ENCODE results near the gene FANCI. TPM values are rescaled to one million over a fixed set of nuclear protein-coding genes. Genes with fewer than 3 reads are reported as not detected.
"Not testable (repeated sequence)": the region's sequence is repeated elsewhere in the genome, so short reads cannot be mapped to it uniquely, and the experiment has no call there.

The FANCI gene
- total RNA-seq, 4 donors from 2014 or later, result 1.0 to 40.4 (median 3.5) TPM

DNA sequence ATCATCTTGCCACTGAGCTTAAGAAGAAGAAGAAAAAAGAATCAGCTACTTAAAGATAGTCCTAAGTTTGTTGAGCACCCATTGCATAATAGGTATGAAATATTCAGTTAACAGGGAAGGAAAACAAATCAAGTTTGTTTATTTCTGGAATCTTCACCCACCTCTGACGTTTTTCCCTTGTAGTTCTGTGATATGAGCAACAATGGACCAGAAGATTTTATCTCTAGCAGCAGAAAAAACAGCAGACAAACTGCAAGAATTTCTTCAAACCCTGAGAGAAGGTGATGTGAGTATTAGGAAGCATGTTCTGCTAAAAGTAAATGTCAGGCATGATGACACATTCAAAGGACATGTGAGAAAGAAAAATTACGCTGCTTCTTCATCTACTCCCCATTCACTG, 3.7 kb downstream of the FANCI start:
- no peak overlapping the region for H3K4me3 ChIP-seq
- intact Hi-C loops (cut with DNase I; ENCODE audit: low total_unique reads), result no loop called here
- no peaks in the 10 kb centered on the region for H3K9me3 ChIP-seq
- no peaks in the 10 kb centered on the region for H3K27me3 ChIP-seq
- no peaks in the 10 kb centered on the region for H3K36me3 ChIP-seq
- peaks cover 6% of the 10 kb centered on the region in 2 donors for H3K4me1 ChIP-seq
- no peak overlapping the region for H3K27ac ChIP-seq
- TF ChIP-seq POLR2A (IDR thresholded peaks at IDR 0.05), result no peak
- TF ChIP-seq, protein P1, sequence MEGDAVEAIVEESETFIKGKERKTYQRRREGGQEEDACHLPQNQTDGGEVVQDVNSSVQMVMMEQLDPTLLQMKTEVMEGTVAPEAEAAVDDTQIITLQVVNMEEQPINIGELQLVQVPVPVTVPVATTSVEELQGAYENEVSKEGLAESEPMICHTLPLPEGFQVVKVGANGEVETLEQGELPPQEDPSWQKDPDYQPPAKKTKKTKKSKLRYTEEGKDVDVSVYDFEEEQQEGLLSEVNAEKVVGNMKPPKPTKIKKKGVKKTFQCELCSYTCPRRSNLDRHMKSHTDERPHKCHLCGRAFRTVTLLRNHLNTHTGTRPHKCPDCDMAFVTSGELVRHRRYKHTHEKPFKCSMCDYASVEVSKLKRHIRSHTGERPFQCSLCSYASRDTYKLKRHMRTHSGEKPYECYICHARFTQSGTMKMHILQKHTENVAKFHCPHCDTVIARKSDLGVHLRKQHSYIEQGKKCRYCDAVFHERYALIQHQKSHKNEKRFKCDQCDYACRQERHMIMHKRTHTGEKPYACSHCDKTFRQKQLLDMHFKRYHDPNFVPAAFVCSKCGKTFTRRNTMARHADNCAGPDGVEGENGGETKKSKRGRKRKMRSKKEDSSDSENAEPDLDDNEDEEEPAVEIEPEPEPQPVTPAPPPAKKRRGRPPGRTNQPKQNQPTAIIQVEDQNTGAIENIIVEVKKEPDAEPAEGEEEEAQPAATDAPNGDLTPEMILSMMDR (IDR thresholded peaks at IDR 0.05), result no peak
- DNase-seq, result no peak

DNA sequence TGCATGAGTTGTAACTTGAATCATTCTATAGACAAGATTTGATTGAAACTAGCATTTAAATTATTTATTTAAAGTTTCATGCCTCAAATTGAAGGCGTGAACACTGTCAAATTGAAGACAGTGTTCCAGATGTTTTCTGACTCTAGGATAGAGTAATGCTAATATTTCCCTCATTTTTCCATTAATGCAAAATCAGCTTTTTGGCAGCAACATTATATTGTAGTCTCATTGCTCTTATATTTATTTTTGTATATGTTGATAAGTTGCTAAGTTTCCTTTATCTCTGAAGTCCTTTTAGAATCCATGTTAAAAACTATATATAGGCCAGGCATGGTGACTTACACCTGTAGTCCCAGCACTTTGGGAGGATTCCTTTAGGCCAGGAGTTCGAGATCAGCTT, 4.8 kb downstream of the FANCI start:
- Histone ChIP-seq H3K36me3 (no peaks in the 10 kb centered on the region), H3K27ac (no peak overlapping the region), H3K27me3 (no peaks in the 10 kb centered on the region), H3K4me3 (no peak overlapping the region), H3K4me1 (peaks cover 6% of the 10 kb centered on the region in 2 donors), H3K9me3 (no peaks in the 10 kb centered on the region)
- TF ChIP-seq POLR2A (IDR thresholded peaks at IDR 0.05), result no peak
- TF ChIP-seq, protein P1 (IDR thresholded peaks at IDR 0.05), result no peak
- intact Hi-C loops (cut with DNase I; ENCODE audit: low total_unique reads), result no loop called here
- no peak for DNase-seq

DNA sequence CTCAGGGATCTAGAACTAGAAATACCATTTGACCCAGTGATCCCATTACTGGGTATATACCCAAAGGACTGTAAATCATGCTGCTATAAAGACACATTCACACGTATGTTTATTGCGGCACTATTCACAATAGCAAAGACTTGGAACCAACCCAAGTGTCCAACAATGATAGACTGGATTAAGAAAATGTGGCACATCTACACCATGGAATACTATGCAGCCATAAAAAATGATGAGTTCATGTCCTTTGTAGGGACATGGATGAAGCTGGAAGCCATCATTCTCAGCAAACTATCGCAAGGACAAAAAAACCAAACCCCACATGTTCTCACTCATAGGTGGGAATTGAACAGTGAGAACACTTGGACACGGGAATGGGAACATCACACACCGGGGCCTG, 6.4 kb downstream of the FANCI start:
- H3K4me1 ChIP-seq; DNase-seq; H3K27me3 ChIP-seq; H3K36me3 ChIP-seq; intact Hi-C loops (cut with DNase I; ENCODE audit: low total_unique reads); H3K27ac ChIP-seq; H3K9me3 ChIP-seq; H3K4me3 ChIP-seq: not testable (repeated sequence)

DNA sequence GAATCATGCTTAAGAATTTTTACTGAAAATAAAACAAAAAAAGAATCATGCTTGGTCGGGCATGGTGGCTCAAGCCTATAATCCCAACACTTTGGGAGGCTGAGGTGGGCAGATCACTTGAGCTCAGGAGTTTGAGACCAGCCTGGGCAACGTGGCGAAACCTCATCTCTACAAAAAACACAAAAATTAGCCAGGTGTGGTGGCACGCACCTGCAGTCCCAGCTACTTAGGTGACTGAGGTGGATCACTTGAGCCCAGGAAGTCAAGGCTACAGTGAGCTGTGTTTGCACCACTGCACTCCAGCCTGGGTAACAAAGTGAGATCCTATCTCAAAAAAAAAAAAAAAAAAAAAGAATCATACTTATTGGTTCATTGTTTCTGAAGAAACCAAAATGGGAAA, 33.5 kb downstream of the FANCI start:
- H3K4me3 ChIP-seq; H3K36me3 ChIP-seq; DNase-seq; H3K27me3 ChIP-seq; H3K4me1 ChIP-seq; H3K27ac ChIP-seq; H3K9me3 ChIP-seq; intact Hi-C loops (cut with DNase I; ENCODE audit: low total_unique reads): not testable (repeated sequence)

DNA sequence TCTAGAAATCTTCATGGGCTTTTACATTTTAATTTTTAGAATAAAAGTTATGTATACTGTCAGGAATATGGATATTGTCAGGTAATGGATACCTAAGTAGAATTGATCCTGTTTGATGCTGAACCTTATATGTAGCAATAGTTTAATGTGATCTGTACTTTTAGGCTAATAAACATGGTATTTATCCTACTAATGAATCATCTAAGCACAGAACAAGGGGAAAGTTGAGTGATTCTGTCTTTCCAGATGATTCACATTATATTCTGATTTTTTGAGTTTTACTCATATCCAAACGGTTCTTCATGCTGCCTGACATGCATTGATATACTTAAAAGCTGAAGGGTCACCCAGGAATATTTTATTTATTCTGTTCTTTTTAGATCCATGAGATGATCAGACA, 34.5 kb downstream of the FANCI start:
- Histone ChIP-seq H3K4me3 (no peak overlapping the region), H3K27ac (no peak overlapping the region), H3K4me1 (no peaks in the 10 kb centered on the region), H3K9me3 (no peaks in the 10 kb centered on the region), H3K27me3 (no peaks in the 10 kb centered on the region), H3K36me3 (no peaks in the 10 kb centered on the region)
- intact Hi-C loops (cut with DNase I; ENCODE audit: low total_unique reads), result no loop called here
- no peak for DNase-seq
- TF ChIP-seq, protein P1 (IDR thresholded peaks at IDR 0.05), result no peak
- no peak for TF ChIP-seq POLR2A (IDR thresholded peaks at IDR 0.05)

DNA sequence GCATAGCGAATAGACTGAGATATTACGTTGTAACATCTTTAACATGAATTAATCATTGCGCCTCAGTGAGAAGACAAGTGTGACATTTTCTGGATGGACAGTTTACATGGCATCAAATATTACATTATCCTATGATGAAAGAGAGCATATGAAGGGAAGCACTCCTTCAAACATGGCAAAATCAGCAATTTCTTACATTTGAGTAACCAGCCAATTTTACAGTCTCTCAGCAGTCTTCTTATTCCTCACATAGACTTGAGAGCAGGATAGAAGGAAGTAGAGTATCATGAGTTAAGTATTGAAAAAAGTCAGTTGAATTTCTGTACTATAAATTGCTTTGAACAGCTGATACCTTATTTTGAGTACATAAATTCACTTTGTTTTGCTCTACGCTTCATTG, 38.9 kb downstream of the FANCI start:
- TF ChIP-seq, protein P1 (IDR thresholded peaks at IDR 0.05), result no peak
- no peak for TF ChIP-seq POLR2A (IDR thresholded peaks at IDR 0.05)
- Histone ChIP-seq H3K27ac (no peak overlapping the region), H3K27me3 (no peaks in the 10 kb centered on the region), H3K9me3 (no peaks in the 10 kb centered on the region), H3K4me3 (no peak overlapping the region), H3K36me3 (no peaks in the 10 kb centered on the region), H3K4me1 (no peaks in the 10 kb centered on the region)
- intact Hi-C loops (cut with DNase I; ENCODE audit: low total_unique reads), result no loop called here
- no peak for DNase-seq

Measured in uterus (tissue), 4 donors.